Neural cell (in vitro differentiated cells): Measurements from ENCODE around the gene LHX4. TPM values are rescaled to one million over a fixed set of nuclear protein-coding genes. Genes with fewer than 3 reads are reported as not detected.

Experiments used
- H2AFZ ChIP-seq: fragments of 200-600, 300-800 bp; sonication (generic), shearing (Covaris generic); 2 replicates; pipeline ENCODE4 v1.6.0; 2014; ENCODE audit warnings: low read depth, mild to moderate bottlenecking, antibody characterized with exemption, low read length, moderate library complexity
- H3F3A ChIP-seq: fragments of 200-600 bp; shearing (Covaris generic); 2 replicates; pipeline ENCODE4 v1.6.1; 2016; ENCODE audit warnings: mild to moderate bottlenecking, moderate library complexity, mixed read lengths, antibody characterized with exemption, low read length; ENCODE audit not compliant: insufficient read depth, poor library complexity, severe bottlenecking
- H3K27ac ChIP-seq: fragments of 200-600, 300-800 bp; sonication (generic), shearing (Covaris generic); 2 replicates; pipeline ENCODE4 v1.5.1; 2014; ENCODE audit warnings: mild to moderate bottlenecking, low read length, moderate library complexity
- H3K27me3 ChIP-seq: fragments of 300-800, 200-600 bp; sonication (generic), shearing (Covaris generic); 2 replicates; pipeline ENCODE4 v1.6.0; 2014; ENCODE audit warnings: mild to moderate bottlenecking, low read depth, low read length, moderate library complexity; ENCODE audit not compliant: insufficient read depth
- H3K36me3 ChIP-seq: fragments of 300-800, 200-600 bp; sonication (generic), shearing (Covaris generic); 2 replicates; pipeline ENCODE4 v1.5.1; 2014; ENCODE audit warnings: mild to moderate bottlenecking, antibody characterized with exemption, low read length, moderate library complexity; ENCODE audit not compliant: insufficient read depth
- H3K4me2 ChIP-seq: fragments of 300-800, 200-600 bp; sonication (generic), shearing (Covaris generic); 2 replicates; pipeline ENCODE4 v1.6.0; 2014; ENCODE audit warnings: mild to moderate bottlenecking, low read length
- H3K4me3 ChIP-seq: fragments of 300-800, 200-600 bp; sonication (generic), shearing (Covaris generic); 2 replicates; pipeline ENCODE4 v1.5.1; 2014; ENCODE audit warnings: mild to moderate bottlenecking, low read length, moderate library complexity
- H3K79me2 ChIP-seq: fragments of 200-600 bp; shearing (Covaris generic); replicated peaks from 2 replicates; pipeline ENCODE4 v1.6.0; 2014; ENCODE audit warnings: mild to moderate bottlenecking, low read length, moderate library complexity; ENCODE audit not compliant: insufficient read depth
- H3K9ac ChIP-seq: fragments of 300-800, 200-600 bp; sonication (generic), shearing (Covaris generic); 2 replicates; pipeline ENCODE4 v1.6.1; 2016; ENCODE audit warnings: mild to moderate bottlenecking, low read length, mixed read lengths
- H3K9me2 ChIP-seq: fragments of 200-600 bp; shearing (Covaris generic); 2 replicates; pipeline ENCODE4 v1.6.1; 2016; ENCODE audit warnings: mild to moderate bottlenecking, low read length, mixed read lengths; ENCODE audit not compliant: insufficient read depth
- H3K9me3 ChIP-seq: fragments of 200-600, 300-800 bp; sonication (generic), shearing (Covaris generic); 2 replicates; pipeline ENCODE4 v1.6.1; 2016; ENCODE audit warnings: mild to moderate bottlenecking, mixed run types, low read length, moderate library complexity, mixed read lengths
- H4K20me1 ChIP-seq: fragments of 200-600 bp; shearing (Covaris generic); 2 replicates; pipeline ENCODE4 v1.6.1; 2016; ENCODE audit warnings: mild to moderate bottlenecking, mixed run types; ENCODE audit not compliant: insufficient read depth
- CTCF ChIP-seq: fragments of 450-650 bp; IDR thresholded peaks from 2 replicates; pipeline ENCODE4 v1.5.1; 2014; ENCODE audit warnings: antibody characterized with exemption, mild to moderate bottlenecking, moderate library complexity; ENCODE audit not compliant: poor library complexity, severe bottlenecking
- EP300 ChIP-seq: fragments of 450-650 bp; conservative IDR thresholded peaks from 2 replicates; pipeline ENCODE4 v1.6.1; 2014; ENCODE audit warnings: antibody characterized with exemption, mild to moderate bottlenecking, moderate library complexity; ENCODE audit not compliant: poor library complexity, severe bottlenecking
- EZH2 ChIP-seq: fragments of 200-600, 300-800 bp; shearing (Covaris generic), sonication (generic); IDR thresholded peaks from 2 replicates; pipeline ENCODE4 v1.6.1; 2014; ENCODE audit warnings: antibody characterized with exemption, low read length, borderline replicate concordance, mild to moderate bottlenecking; ENCODE audit not compliant: insufficient read depth, poor library complexity, severe bottlenecking
- MXI1 ChIP-seq: fragments of 450-650 bp; conservative IDR thresholded peaks from 2 replicates; pipeline ENCODE4 v1.6.1; 2014; ENCODE audit warnings: antibody characterized with exemption, mild to moderate bottlenecking; ENCODE audit not compliant: poor library complexity, severe bottlenecking
- POLR2AphosphoS5 ChIP-seq: IDR thresholded peaks from 2 replicates; pipeline ENCODE4 v1.6.1; 2012
- RAD21 ChIP-seq: fragments of 450-650 bp; conservative IDR thresholded peaks from 2 replicates; pipeline ENCODE4 v1.6.1; 2014; ENCODE audit warnings: antibody characterized with exemption, mild to moderate bottlenecking, moderate library complexity
- REST ChIP-seq: IDR thresholded peaks from 2 replicates; pipeline ENCODE4 v1.6.1; 2012; ENCODE audit warnings: borderline replicate concordance
- SMC3 ChIP-seq: fragments of 450-650 bp; conservative IDR thresholded peaks from 2 replicates; pipeline ENCODE4 v1.6.1; 2014; ENCODE audit warnings: antibody characterized with exemption, mild to moderate bottlenecking, moderate library complexity; ENCODE audit not compliant: poor library complexity
- TAF1 ChIP-seq: IDR thresholded peaks from 2 replicates; pipeline ENCODE4 v1.6.1; 2012; ENCODE audit warnings: low read depth
- polyA plus RNA-seq: library from polyadenylated mRNA; depleted of rRNA; stranded (reverse); fragments of >200 nt; gene quantifications from 2 replicates; pipeline ENCODE4 v1.2.3, GENCODE V29; 2014

LHX4 gene
- polyA plus RNA-seq, 1 donor from 2014 or later, result not detected

GRCh38 chr1:180253585-180254495 is 23.8 kb downstream of the LHX4 start:
- Histone ChIP-seq H3K27me3 (no peaks in the 10 kb centered on the region), H3K36me3 (no peaks in the 10 kb centered on the region), H3K4me3 (no peak overlapping the region), H3K9me3 (no peaks in the 10 kb centered on the region), H3K9me2 (no peaks in the 10 kb centered on the region), H3F3A (no peaks in the 10 kb centered on the region), H3K79me2 (no peaks in the 10 kb centered on the region), H4K20me1 (no peaks in the 10 kb centered on the region), H3K4me2 (no peak overlapping the region), H3K9ac (no peak overlapping the region), H2AFZ (no peak overlapping the region), H3K27ac (no peak overlapping the region)
- TF ChIP-seq EP300 (no peak), MXI1 (no peak), SMC3 (no peak), TAF1 (no peak), REST (no peak), EZH2 (no peak), POLR2AphosphoS5 (no peak), RAD21 (no peak), CTCF (no peak)

- Histone ChIP-seq H3F3A (no peaks in the 10 kb centered on the region), H3K4me3 (no peak overlapping the region), H3K36me3 (no peaks in the 10 kb centered on the region), H4K20me1 (no peaks in the 10 kb centered on the region), H2AFZ (no peak overlapping the region), H3K4me2 (no peak overlapping the region), H3K9me2 (no peaks in the 10 kb centered on the region), H3K27ac (no peak overlapping the region), H3K9ac (no peak overlapping the region), H3K9me3 (no peaks in the 10 kb centered on the region), H3K79me2 (no peaks in the 10 kb centered on the region), H3K27me3 (no peaks in the 10 kb centered on the region)
- TF ChIP-seq POLR2AphosphoS5, result no peak
- TF ChIP-seq TAF1, result no peak
- TF ChIP-seq SMC3, result no peak
- TF ChIP-seq REST, result no peak
- no peak for TF ChIP-seq RAD21
- no peak for TF ChIP-seq MXI1
- no peak for TF ChIP-seq EZH2
- no peak for TF ChIP-seq EP300
- TF ChIP-seq CTCF, result no peak
These were observed 24.4 kb downstream of the LHX4 start for GRCh38 chr1:180254496-180254819.
